Measurements from ENCODE around the gene DTYMK. TPM values are rescaled to one million over a fixed set of nuclear protein-coding genes. Genes with fewer than 3 reads are reported as not detected.

Gene DTYMK
- total RNA-seq, 1 experiment from 2014 or later: 88.1 TPM

DNA sequence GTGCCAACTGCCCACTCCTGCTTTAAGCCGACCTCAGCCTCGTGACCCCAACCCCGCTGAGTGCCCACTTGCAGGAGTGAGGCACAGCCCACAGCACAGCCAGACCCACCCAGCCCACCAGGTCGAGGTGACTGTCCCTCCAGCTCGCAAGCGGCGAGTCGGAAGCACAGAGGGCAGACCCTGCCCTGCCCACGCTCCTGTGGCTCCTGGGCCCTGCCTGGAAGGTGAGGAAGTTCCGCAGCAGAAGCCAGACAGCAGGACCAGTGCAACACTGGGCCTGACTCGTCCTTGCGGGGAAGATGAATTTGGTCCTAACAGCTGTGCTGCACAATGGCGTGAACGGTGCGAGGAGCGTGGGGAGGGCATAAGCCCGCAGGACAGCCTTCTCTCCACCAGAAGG lies 9.9 kb downstream of the DTYMK start (continued):
- TF ChIP-seq, protein P1, sequence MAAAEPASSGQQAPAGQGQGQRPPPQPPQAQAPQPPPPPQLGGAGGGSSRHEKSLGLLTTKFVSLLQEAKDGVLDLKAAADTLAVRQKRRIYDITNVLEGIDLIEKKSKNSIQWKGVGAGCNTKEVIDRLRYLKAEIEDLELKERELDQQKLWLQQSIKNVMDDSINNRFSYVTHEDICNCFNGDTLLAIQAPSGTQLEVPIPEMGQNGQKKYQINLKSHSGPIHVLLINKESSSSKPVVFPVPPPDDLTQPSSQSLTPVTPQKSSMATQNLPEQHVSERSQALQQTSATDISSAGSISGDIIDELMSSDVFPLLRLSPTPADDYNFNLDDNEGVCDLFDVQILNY (CRISPR knock-in tag; IDR thresholded peaks at IDR 0.05): no peak
- TF ChIP-seq PRRX2 (CRISPR knock-in tag; IDR thresholded peaks at IDR 0.05) (no peak), TP53 (CRISPR knock-in tag; IDR thresholded peaks at IDR 0.05) (no peak)
- TF ChIP-seq, protein P2, sequence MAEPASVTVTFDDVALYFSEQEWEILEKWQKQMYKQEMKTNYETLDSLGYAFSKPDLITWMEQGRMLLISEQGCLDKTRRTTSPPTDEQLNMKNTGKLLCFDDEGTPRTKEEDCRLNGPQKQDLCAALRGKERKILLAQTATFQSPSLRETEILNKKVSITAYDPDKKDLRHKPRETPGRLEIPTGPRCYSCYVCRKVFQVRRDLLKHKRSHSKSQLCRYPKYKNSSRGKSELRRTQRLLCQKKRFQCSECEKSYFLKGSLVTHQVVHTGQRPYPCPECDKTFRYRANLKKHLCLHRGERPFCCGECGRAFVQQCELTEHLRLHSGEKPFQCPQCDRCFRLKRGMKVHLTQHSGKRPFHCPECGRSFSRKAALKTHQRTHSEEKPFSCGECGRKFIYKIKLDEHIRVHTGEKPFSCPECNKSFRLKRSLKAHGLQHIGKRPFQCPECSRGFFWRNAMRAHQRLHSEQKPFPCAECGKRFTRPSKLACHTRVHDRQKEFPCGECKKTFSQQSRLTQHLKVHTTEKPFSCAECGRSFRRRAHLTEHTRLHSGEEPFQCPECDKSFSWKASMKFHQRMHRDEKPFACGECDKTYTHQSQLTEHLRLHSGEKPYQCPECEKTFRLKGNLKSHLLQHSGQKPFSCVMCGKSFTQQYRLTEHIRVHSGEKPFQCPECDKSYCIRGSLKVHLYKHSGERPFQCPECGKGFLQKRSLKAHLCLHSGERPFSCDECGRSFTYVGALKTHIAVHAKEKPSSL (CRISPR knock-in tag; conservative IDR thresholded peaks at IDR 0.05): no peak

DNA sequence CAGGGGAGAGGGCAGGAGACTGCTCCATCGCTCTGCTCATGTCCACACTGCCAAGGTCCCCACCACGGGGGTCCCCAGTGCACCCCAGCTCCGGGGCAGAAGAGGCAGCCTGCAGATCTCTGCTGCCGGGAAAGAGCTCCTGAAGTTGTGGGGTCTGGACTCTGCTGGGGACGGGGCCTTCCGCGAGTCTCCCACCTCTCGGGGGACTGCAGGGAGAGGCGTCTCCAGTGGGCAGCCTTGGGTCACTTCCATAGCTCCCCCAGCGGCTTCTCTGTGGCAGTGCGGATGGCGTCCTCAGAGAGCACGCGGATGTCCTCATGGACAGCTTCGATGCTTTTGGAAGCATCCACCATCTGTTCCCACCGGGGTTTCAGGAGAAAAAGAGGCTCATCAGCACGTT lies 10.7 kb downstream of the DTYMK start:
- Mint-ChIP-seq H3K27me3 (ENCODE audit: low read depth) (no peaks in the 10 kb centered on the region), H3K9me3 (no peaks in the 10 kb centered on the region), H3K4me1 (peaks cover 2% of the 10 kb centered on the region; the same call in 1 of the 2 replicates), H3K36me3 (peaks cover 39% of the 10 kb centered on the region), H3K4me3 (no peak overlapping the region), H3K27ac (no peak overlapping the region)
- ChIA-PET POLR2A (no interaction called here), CTCF (interaction anchor here (0.7 to 2.2 kb wide), 5 partner anchors 11 to 203 kb away, joined by 3 to 6 read pairs (median 3); partner anchors contain the start of gene ING5)
- ATAC-seq: 0 out of 2 replicates have a peak, but pooled peaks have one; percentile 10
- DNase-seq (ENCODE audit: low spot score): no peak
- TF ChIP-seq ELF4 (CRISPR knock-in tag; IDR thresholded peaks at IDR 0.05; ENCODE audit: low read depth) (no peak), HMGA2 (CRISPR knock-in tag; IDR thresholded peaks at IDR 0.05) (no peak), FOXK1 (CRISPR knock-in tag; IDR thresholded peaks at IDR 0.05) (no peak), ETV6 (CRISPR knock-in tag; IDR thresholded peaks at IDR 0.05) (no peak), ZNF423 (CRISPR knock-in tag; IDR thresholded peaks at IDR 0.05) (no peak), ZBTB21 (CRISPR knock-in tag; IDR thresholded peaks at IDR 0.05; ENCODE audit: borderline replicate concordance) (no peak), TP53 (CRISPR knock-in tag; IDR thresholded peaks at IDR 0.05) (no peak)
- TF ChIP-seq, protein P3, sequence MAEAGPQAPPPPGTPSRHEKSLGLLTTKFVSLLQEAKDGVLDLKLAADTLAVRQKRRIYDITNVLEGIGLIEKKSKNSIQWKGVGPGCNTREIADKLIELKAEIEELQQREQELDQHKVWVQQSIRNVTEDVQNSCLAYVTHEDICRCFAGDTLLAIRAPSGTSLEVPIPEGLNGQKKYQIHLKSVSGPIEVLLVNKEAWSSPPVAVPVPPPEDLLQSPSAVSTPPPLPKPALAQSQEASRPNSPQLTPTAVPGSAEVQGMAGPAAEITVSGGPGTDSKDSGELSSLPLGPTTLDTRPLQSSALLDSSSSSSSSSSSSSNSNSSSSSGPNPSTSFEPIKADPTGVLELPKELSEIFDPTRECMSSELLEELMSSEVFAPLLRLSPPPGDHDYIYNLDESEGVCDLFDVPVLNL (CRISPR knock-in tag; IDR thresholded peaks at IDR 0.05; ENCODE audit: borderline replicate concordance, low read depth): no peak
- TF ChIP-seq, protein P4, sequence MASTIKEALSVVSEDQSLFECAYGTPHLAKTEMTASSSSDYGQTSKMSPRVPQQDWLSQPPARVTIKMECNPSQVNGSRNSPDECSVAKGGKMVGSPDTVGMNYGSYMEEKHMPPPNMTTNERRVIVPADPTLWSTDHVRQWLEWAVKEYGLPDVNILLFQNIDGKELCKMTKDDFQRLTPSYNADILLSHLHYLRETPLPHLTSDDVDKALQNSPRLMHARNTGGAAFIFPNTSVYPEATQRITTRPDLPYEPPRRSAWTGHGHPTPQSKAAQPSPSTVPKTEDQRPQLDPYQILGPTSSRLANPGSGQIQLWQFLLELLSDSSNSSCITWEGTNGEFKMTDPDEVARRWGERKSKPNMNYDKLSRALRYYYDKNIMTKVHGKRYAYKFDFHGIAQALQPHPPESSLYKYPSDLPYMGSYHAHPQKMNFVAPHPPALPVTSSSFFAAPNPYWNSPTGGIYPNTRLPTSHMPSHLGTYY (CRISPR knock-in tag; IDR thresholded peaks at IDR 0.05): no peak

DNA sequence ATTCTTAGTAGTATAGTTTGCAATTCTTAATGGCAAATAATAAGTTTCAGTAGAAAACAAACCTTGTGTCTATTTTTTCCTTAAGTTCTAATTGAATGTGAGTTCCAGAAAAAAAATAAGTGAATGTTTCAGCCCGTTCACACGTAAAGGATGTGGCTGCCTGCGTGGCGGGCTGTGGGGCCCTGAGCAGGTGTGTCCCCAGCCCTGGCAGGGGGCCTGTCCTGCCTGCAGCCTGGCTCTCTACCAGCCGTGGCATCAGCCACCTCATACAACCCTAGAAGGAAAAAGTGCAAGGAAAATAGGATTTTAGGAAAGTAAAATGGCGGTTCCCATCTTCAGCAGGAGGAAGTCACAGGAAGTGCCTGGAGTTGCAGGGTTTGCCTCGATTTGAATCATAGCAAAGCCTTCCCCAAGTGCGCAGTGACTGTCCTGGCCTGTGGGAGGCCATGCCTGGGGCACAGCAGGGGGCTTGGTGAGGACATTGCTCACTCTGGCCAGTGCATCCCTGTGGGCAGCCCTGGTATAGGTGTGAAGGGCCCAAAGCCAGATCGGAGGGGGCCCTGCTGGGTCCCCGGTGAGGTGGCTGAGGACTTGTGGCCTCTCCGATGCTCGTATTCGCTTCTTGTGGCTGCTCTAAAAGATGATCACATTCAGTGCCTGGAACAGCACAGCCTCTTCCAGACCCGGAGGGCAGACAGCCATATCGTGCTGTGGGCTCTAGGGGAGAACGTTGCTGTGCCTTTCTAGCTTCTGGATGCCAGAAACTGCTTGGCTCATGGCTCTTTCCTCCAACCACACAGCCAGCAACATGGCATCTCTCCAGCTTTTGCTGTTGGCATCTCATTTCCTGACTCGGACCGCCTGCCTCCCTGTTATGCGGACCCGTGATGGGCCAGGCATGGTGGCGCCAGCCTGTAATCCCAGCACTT lies 12.6 kb downstream of the DTYMK start:
- H3K4me3 Mint-ChIP-seq: no peak overlapping the region
- TF ChIP-seq ZNF121 (CRISPR knock-in tag; IDR thresholded peaks at IDR 0.05) (0 out of 2 replicates have a peak, but pooled peaks have one; percentile 36), MXD4 (CRISPR knock-in tag; IDR thresholded peaks at IDR 0.05; ENCODE audit: borderline replicate concordance) (no peak), SMAD3 (CRISPR knock-in tag; IDR thresholded peaks at IDR 0.05; ENCODE audit: borderline replicate concordance) (0 out of 2 replicates have a peak, but pooled peaks have one; percentile 53)
- DNase-seq (ENCODE audit: low spot score) (peak; percentile 36), ATAC-seq (peak; percentile 61)
- ChIA-PET CTCF (interaction anchor here (2.2 kb wide), 1 partner anchor 28 kb away, joined by 6 read pairs; the partner anchor contains the start of gene ING5), POLR2A (no interaction called here)
- peak overlapping the region; percentile 91 for H3K27ac Mint-ChIP-seq
- H3K27me3 Mint-ChIP-seq (ENCODE audit: low read depth): no peaks in the 10 kb centered on the region
- H3K9me3 Mint-ChIP-seq: no peaks in the 10 kb centered on the region
- peaks cover 38% of the 10 kb centered on the region for H3K36me3 Mint-ChIP-seq
- H3K4me1 Mint-ChIP-seq: peaks cover 2% of the 10 kb centered on the region; the same call in 1 of the 2 replicates
